Measurements from ENCODE around the gene ARHGEF12.

ARHGEF12 gene

GRCh38 chr11:120410622-120411380 is 74.6 kb downstream of the ARHGEF12 start:
- no peak overlapping the region for H3K4me3 ChIP-seq (ENCODE audit: low read depth, low read length)
- TF ChIP-seq CTCF (IDR thresholded peaks at IDR 0.05; ENCODE audit: low read depth, low read length), result no peak
- in situ Hi-C loops (cut with HindIII; ENCODE audit: low sequenced_read_pairs), result no loop called here
- no peak for DNase-seq (ENCODE audit: low read depth, low spot score)

- in situ Hi-C loops (cut with HindIII; ENCODE audit: low sequenced_read_pairs), result no loop called here
- no peak overlapping the region for H3K4me3 ChIP-seq (ENCODE audit: low read depth, low read length)
- TF ChIP-seq CTCF (IDR thresholded peaks at IDR 0.05; ENCODE audit: low read depth, low read length), result no peak
- DNase-seq (ENCODE audit: low read depth, low spot score), result peak; percentile 55
Observed at GRCh38 chr11:120413480-120413879, 77.3 kb downstream of the ARHGEF12 start.

- no peak overlapping the region for H3K4me3 ChIP-seq (ENCODE audit: low read depth, low read length)
- TF ChIP-seq CTCF (IDR thresholded peaks at IDR 0.05; ENCODE audit: low read depth, low read length), result no peak
- in situ Hi-C loops (cut with HindIII; ENCODE audit: low sequenced_read_pairs), result no loop called here
- no peak for DNase-seq (ENCODE audit: low read depth, low spot score)
Observed at GRCh38 chr11:120420572-120420971, 84.4 kb downstream of the ARHGEF12 start.

- TF ChIP-seq CTCF (IDR thresholded peaks at IDR 0.05; ENCODE audit: low read depth, low read length), result no peak
- no peak for DNase-seq (ENCODE audit: low read depth, low spot score)
- in situ Hi-C loops (cut with HindIII; ENCODE audit: low sequenced_read_pairs), result no loop called here
- H3K4me3 ChIP-seq (ENCODE audit: low read depth, low read length), result no peak overlapping the region
Observed at GRCh38 chr11:120424185-120424969, 88.2 kb downstream of the ARHGEF12 start.

GRCh38 chr11:120424970-120425332 is 88.7 kb downstream of the ARHGEF12 start:
- in situ Hi-C loops (cut with HindIII; ENCODE audit: low sequenced_read_pairs), result no loop called here
- DNase-seq (ENCODE audit: low read depth, low spot score), result no peak
- TF ChIP-seq CTCF (IDR thresholded peaks at IDR 0.05; ENCODE audit: low read depth, low read length), result no peak
- H3K4me3 ChIP-seq (ENCODE audit: low read depth, low read length), result no peak overlapping the region

- in situ Hi-C loops (cut with HindIII; ENCODE audit: low sequenced_read_pairs), result no loop called here
- no peak for TF ChIP-seq CTCF (IDR thresholded peaks at IDR 0.05; ENCODE audit: low read depth, low read length)
- no peak overlapping the region for H3K4me3 ChIP-seq (ENCODE audit: low read depth, low read length)
- no peak for DNase-seq (ENCODE audit: low read depth, low spot score)
Observed at GRCh38 chr11:120425527-120425926, 89.3 kb downstream of the ARHGEF12 start.
